WTC11 (cell line): ENCODE measurements around the gene MCHR2. TPM values are rescaled to one million over a fixed set of nuclear protein-coding genes. Genes with fewer than 3 reads are reported as not detected.

Experiments used
- ATAC-seq: fragments of 200-7000 bp; cut with Tn5 transposase; 2 replicates; pipeline ENCODE4 v1.10.0; 2021; ENCODE audit warnings: mild to moderate bottlenecking, moderate library complexity
- CTCF ChIA-PET: fragments of 300-600 bp; sonication (Branson Sonifier 250); formaldehyde crosslinking; loops from one replicate; lab custom pipeline; 2021; ENCODE audit warnings: antibody characterized with exemption; lab: Charles Lee
- POLR2A ChIA-PET: fragments of 350-600 bp; sonication (Branson Sonifier 250); formaldehyde crosslinking; loops from one replicate; lab custom pipeline; 2021; ENCODE audit warnings: antibody characterized with exemption; lab: Charles Lee
- DNase-seq: peaks from one replicate; pipeline ENCODE4 v3.0.0; 2021; ENCODE audit warnings: low spot score
- H3K27ac Mint-ChIP-seq: 2 replicates; pipeline ENCODE4 v1.8.0; 2021; ENCODE audit warnings: mixed read lengths
- H3K27me3 Mint-ChIP-seq: 2 replicates; pipeline ENCODE4 v1.8.0; 2021; ENCODE audit warnings: low read depth, mild to moderate bottlenecking, moderate library complexity, mixed read lengths
- H3K36me3 Mint-ChIP-seq: 2 replicates; pipeline ENCODE4 v1.8.0; 2021; ENCODE audit warnings: mixed read lengths
- H3K4me1 Mint-ChIP-seq: 2 replicates; pipeline ENCODE4 v1.8.0; 2022; ENCODE audit warnings: mixed read lengths
- H3K4me3 Mint-ChIP-seq: 2 replicates; pipeline ENCODE4 v1.8.0; 2021; ENCODE audit warnings: mild to moderate bottlenecking, moderate library complexity, mixed read lengths
- H3K9me3 Mint-ChIP-seq: 2 replicates; pipeline ENCODE4 v1.8.0; 2021; ENCODE audit warnings: mixed read lengths
- ESRRA ChIP-seq: sonication (generic); formaldehyde crosslinking; IDR thresholded peaks from 2 replicates; pipeline ENCODE4 v1.8.1; 2022; ENCODE audit warnings: mild to moderate bottlenecking, missing genetic modification reagents, borderline replicate concordance
- FOXP1 ChIP-seq: sonication (generic); formaldehyde crosslinking; IDR thresholded peaks from 2 replicates; pipeline ENCODE4 v1.8.0; 2022; ENCODE audit warnings: missing genetic modification reagents, mild to moderate bottlenecking, moderate library complexity, borderline replicate concordance
- IRF2 ChIP-seq: sonication (generic); formaldehyde crosslinking; IDR thresholded peaks from 2 replicates; pipeline ENCODE4 v1.8.0; 2022; ENCODE audit warnings: low read depth, missing genetic modification reagents, borderline replicate concordance
- JAZF1 ChIP-seq: fragments of 250-450 bp; sonication (Bioruptor Pico); IDR thresholded peaks from 2 replicates; pipeline ENCODE4 v1.9.0; 2021; ENCODE audit warnings: moderate library complexity, mild to moderate bottlenecking, inconsistent platforms
- RORB ChIP-seq: fragments of 250-450 bp; sonication (Bioruptor Pico); IDR thresholded peaks from 2 replicates; pipeline ENCODE4 v1.9.0; 2021; ENCODE audit warnings: mild to moderate bottlenecking
- SOX15 ChIP-seq: fragments of 250-450 bp; sonication (Bioruptor Pico); IDR thresholded peaks from 2 replicates; pipeline ENCODE4 v1.9.0; 2021; ENCODE audit warnings: mild to moderate bottlenecking
- ZBTB21 ChIP-seq: sonication (generic); formaldehyde crosslinking; IDR thresholded peaks from 2 replicates; pipeline ENCODE4 v1.8.1; 2023; ENCODE audit warnings: mild to moderate bottlenecking, missing genetic modification reagents, borderline replicate concordance
- ZNF219 ChIP-seq: sonication (generic); formaldehyde crosslinking; IDR thresholded peaks from 2 replicates; pipeline ENCODE4 v1.8.0; 2023; ENCODE audit warnings: missing genetic modification reagents, mild to moderate bottlenecking, borderline replicate concordance
- ZNF423 ChIP-seq: fragments of 250-450 bp; sonication (Bioruptor Pico); IDR thresholded peaks from 2 replicates; pipeline ENCODE4 v2.1.2; 2022; ENCODE audit warnings: mild to moderate bottlenecking, moderate library complexity
- total RNA-seq: library from RNA; stranded (reverse); gene quantifications from 3 replicates; pipeline ENCODE4 v1.2.3, GENCODE V29; 2021
- TF ChIP-seq, protein P1 (sequence below): fragments of 250-450 bp; sonication (Bioruptor Pico); IDR thresholded peaks from 2 replicates; pipeline ENCODE4 v1.9.0; 2021; ENCODE audit warnings: mild to moderate bottlenecking
- TF ChIP-seq, protein P2 (sequence below): fragments of 250-450 bp; sonication (Bioruptor Pico); IDR thresholded peaks from 2 replicates; pipeline ENCODE4 v1.9.0; 2021; ENCODE audit warnings: mild to moderate bottlenecking
- TF ChIP-seq, protein P3 (sequence below): fragments of 200-600 bp; IDR thresholded peaks from 2 replicates; pipeline ENCODE4 v1.8.0; 2022; ENCODE audit warnings: antibody characterized with exemption
- TF ChIP-seq, protein P4 (sequence below): sonication (generic); formaldehyde crosslinking; IDR thresholded peaks from 2 replicates; pipeline ENCODE4 v1.8.1; 2023; ENCODE audit warnings: mild to moderate bottlenecking, missing genetic modification reagents
- TF ChIP-seq, protein P5 (sequence below): sonication (generic); formaldehyde crosslinking; IDR thresholded peaks from 2 replicates; pipeline ENCODE4 v1.8.0; 2023; ENCODE audit warnings: mild to moderate bottlenecking, missing genetic modification reagents
- TF ChIP-seq, protein P6 (sequence below): sonication (generic); formaldehyde crosslinking; IDR thresholded peaks from 2 replicates; pipeline ENCODE4 v1.8.0; 2022; ENCODE audit warnings: mild to moderate bottlenecking, missing genetic modification reagents
- TF ChIP-seq, protein P7 (sequence below): sonication (generic); formaldehyde crosslinking; IDR thresholded peaks from 2 replicates; pipeline ENCODE4 v1.8.1; 2022; ENCODE audit warnings: low read depth, mild to moderate bottlenecking, moderate library complexity, missing genetic modification reagents, borderline replicate concordance

The MCHR2 gene
- total RNA-seq, 1 experiment from 2014 or later: not detected

DNA sequence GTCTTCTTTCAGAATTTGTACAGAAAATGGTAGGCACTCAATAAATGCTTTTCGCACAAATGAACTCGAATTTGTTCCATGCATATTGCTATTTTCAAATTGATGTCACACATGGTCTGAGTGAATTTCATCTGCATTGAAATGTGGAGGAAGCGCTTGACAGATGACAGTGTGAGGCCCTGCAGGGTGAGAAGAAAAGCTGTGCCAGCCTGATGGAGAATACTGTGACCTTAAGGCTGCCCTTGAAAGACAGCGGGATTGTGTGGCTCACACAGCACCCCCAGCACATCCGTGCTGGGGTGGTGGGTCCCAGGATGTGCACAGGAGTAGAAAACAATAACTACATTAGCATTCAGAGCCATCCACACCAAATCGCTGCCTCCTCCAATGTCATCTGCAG, 14.8 kb upstream of the MCHR2 start:
- ATAC-seq: no peak
- ChIA-PET POLR2A (no interaction called here), CTCF (no interaction called here)
- H3K27ac Mint-ChIP-seq: no peak overlapping the region
- peaks cover 6% of the 10 kb centered on the region for H3K9me3 Mint-ChIP-seq
- DNase-seq: no peak
- H3K4me1 Mint-ChIP-seq: peaks cover 21% of the 10 kb centered on the region
- TF ChIP-seq ESRRA (no peak), RORB (CRISPR knock-in tag) (no peak), JAZF1 (CRISPR knock-in tag) (no peak), IRF2 (CRISPR knock-in tag) (no peak), FOXP1 (CRISPR knock-in tag) (no peak), ZNF423 (no peak), ZNF219 (CRISPR knock-in tag) (no peak), ZBTB21 (no peak), SOX15 (CRISPR knock-in tag) (no peak)
- TF ChIP-seq, protein P1, sequence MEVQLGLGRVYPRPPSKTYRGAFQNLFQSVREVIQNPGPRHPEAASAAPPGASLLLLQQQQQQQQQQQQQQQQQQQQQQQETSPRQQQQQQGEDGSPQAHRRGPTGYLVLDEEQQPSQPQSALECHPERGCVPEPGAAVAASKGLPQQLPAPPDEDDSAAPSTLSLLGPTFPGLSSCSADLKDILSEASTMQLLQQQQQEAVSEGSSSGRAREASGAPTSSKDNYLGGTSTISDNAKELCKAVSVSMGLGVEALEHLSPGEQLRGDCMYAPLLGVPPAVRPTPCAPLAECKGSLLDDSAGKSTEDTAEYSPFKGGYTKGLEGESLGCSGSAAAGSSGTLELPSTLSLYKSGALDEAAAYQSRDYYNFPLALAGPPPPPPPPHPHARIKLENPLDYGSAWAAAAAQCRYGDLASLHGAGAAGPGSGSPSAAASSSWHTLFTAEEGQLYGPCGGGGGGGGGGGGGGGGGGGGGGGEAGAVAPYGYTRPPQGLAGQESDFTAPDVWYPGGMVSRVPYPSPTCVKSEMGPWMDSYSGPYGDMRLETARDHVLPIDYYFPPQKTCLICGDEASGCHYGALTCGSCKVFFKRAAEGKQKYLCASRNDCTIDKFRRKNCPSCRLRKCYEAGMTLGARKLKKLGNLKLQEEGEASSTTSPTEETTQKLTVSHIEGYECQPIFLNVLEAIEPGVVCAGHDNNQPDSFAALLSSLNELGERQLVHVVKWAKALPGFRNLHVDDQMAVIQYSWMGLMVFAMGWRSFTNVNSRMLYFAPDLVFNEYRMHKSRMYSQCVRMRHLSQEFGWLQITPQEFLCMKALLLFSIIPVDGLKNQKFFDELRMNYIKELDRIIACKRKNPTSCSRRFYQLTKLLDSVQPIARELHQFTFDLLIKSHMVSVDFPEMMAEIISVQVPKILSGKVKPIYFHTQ: no peak
- TF ChIP-seq, protein P2, sequence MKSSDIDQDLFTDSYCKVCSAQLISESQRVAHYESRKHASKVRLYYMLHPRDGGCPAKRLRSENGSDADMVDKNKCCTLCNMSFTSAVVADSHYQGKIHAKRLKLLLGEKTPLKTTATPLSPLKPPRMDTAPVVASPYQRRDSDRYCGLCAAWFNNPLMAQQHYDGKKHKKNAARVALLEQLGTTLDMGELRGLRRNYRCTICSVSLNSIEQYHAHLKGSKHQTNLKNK: no peak
- TF ChIP-seq, protein P3, sequence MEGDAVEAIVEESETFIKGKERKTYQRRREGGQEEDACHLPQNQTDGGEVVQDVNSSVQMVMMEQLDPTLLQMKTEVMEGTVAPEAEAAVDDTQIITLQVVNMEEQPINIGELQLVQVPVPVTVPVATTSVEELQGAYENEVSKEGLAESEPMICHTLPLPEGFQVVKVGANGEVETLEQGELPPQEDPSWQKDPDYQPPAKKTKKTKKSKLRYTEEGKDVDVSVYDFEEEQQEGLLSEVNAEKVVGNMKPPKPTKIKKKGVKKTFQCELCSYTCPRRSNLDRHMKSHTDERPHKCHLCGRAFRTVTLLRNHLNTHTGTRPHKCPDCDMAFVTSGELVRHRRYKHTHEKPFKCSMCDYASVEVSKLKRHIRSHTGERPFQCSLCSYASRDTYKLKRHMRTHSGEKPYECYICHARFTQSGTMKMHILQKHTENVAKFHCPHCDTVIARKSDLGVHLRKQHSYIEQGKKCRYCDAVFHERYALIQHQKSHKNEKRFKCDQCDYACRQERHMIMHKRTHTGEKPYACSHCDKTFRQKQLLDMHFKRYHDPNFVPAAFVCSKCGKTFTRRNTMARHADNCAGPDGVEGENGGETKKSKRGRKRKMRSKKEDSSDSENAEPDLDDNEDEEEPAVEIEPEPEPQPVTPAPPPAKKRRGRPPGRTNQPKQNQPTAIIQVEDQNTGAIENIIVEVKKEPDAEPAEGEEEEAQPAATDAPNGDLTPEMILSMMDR: no peak
- TF ChIP-seq, protein P4, sequence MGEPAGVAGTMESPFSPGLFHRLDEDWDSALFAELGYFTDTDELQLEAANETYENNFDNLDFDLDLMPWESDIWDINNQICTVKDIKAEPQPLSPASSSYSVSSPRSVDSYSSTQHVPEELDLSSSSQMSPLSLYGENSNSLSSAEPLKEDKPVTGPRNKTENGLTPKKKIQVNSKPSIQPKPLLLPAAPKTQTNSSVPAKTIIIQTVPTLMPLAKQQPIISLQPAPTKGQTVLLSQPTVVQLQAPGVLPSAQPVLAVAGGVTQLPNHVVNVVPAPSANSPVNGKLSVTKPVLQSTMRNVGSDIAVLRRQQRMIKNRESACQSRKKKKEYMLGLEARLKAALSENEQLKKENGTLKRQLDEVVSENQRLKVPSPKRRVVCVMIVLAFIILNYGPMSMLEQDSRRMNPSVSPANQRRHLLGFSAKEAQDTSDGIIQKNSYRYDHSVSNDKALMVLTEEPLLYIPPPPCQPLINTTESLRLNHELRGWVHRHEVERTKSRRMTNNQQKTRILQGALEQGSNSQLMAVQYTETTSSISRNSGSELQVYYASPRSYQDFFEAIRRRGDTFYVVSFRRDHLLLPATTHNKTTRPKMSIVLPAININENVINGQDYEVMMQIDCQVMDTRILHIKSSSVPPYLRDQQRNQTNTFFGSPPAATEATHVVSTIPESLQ (CRISPR knock-in tag): no peak
- TF ChIP-seq, protein P5, sequence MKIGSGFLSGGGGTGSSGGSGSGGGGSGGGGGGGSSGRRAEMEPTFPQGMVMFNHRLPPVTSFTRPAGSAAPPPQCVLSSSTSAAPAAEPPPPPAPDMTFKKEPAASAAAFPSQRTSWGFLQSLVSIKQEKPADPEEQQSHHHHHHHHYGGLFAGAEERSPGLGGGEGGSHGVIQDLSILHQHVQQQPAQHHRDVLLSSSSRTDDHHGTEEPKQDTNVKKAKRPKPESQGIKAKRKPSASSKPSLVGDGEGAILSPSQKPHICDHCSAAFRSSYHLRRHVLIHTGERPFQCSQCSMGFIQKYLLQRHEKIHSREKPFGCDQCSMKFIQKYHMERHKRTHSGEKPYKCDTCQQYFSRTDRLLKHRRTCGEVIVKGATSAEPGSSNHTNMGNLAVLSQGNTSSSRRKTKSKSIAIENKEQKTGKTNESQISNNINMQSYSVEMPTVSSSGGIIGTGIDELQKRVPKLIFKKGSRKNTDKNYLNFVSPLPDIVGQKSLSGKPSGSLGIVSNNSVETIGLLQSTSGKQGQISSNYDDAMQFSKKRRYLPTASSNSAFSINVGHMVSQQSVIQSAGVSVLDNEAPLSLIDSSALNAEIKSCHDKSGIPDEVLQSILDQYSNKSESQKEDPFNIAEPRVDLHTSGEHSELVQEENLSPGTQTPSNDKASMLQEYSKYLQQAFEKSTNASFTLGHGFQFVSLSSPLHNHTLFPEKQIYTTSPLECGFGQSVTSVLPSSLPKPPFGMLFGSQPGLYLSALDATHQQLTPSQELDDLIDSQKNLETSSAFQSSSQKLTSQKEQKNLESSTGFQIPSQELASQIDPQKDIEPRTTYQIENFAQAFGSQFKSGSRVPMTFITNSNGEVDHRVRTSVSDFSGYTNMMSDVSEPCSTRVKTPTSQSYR (CRISPR knock-in tag): no peak
- TF ChIP-seq, protein P6, sequence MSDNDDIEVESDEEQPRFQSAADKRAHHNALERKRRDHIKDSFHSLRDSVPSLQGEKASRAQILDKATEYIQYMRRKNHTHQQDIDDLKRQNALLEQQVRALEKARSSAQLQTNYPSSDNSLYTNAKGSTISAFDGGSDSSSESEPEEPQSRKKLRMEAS (CRISPR knock-in tag): no peak
- TF ChIP-seq, protein P7, sequence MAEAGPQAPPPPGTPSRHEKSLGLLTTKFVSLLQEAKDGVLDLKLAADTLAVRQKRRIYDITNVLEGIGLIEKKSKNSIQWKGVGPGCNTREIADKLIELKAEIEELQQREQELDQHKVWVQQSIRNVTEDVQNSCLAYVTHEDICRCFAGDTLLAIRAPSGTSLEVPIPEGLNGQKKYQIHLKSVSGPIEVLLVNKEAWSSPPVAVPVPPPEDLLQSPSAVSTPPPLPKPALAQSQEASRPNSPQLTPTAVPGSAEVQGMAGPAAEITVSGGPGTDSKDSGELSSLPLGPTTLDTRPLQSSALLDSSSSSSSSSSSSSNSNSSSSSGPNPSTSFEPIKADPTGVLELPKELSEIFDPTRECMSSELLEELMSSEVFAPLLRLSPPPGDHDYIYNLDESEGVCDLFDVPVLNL: no peak
- no peaks in the 10 kb centered on the region for H3K36me3 Mint-ChIP-seq
- H3K4me3 Mint-ChIP-seq: no peak overlapping the region
- H3K27me3 Mint-ChIP-seq: no peaks in the 10 kb centered on the region
